WI38 (cell line): ENCODE measurements around the gene ITPKB.

Source experiments
- H3K4me3 ChIP-seq: 2 replicates; pipeline ENCODE4 v1.5.1; 2011; ENCODE audit warnings: low read depth, mild to moderate bottlenecking, control low read depth, low read length
- CTCF ChIP-seq: IDR thresholded peaks from 2 replicates; pipeline ENCODE4 v1.5.1; 2012; ENCODE audit warnings: low read depth, mild to moderate bottlenecking, control low read depth, low read length

The ITPKB gene

GRCh38 chr1:226666164-226666506 lies 72.9 kb downstream of the ITPKB start:
- TF ChIP-seq CTCF: no peak
- no peak overlapping the region for H3K4me3 ChIP-seq

- TF ChIP-seq CTCF: no peak
- no peak overlapping the region for H3K4me3 ChIP-seq
Measured at GRCh38 chr1:226665505-226666163, 73.4 kb downstream of the ITPKB start.

DNA sequence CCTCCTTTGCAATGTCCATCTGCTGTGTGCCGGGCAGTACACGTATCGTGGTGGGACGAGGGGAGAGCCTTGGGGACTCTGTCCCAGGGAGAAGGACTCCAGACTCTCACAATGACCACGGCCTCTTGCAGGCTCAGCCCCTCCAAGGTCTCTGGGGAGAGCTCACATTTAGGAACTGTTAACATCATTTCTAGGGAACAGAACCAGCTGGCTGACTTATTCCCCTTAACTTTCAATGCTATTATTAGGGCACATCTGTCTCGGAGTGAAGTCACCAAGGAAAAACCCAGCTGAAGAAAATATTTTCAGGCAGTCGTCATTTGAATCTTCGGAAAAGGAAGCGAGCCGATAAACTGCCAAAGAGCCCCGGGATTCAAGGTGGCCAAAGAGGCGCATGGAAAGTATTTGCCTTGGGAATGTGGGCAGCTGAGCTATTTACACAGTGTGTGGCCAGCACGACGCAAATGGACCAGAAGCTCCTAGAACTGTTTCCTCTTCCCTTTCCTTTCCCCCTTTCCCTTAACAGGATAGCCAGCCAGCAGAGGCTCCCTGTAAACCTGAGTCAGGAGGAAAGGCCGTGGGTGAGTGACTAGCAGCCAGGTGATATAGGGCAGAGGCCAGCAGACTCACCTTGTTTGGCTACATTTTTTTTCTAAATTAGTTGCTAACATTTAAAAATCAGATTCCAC lies 74.5 kb downstream of the ITPKB start:
- no peak overlapping the region for H3K4me3 ChIP-seq
- no peak for TF ChIP-seq CTCF

GRCh38 chr1:226663327-226663704 lies 75.8 kb downstream of the ITPKB start:
- H3K4me3 ChIP-seq: no peak overlapping the region
- TF ChIP-seq CTCF: no peak

GRCh38 chr1:226662642-226663326 lies 76.3 kb downstream of the ITPKB start:
- no peak overlapping the region for H3K4me3 ChIP-seq

GRCh38 chr1:226661965-226662364 lies 77.1 kb downstream of the ITPKB start:
- TF ChIP-seq CTCF: no peak
- H3K4me3 ChIP-seq: no peak overlapping the region

More at GRCh38 chr1:226662642-226663326, 76.3 kb downstream of the ITPKB start:
- TF ChIP-seq CTCF: no peak

DNA sequence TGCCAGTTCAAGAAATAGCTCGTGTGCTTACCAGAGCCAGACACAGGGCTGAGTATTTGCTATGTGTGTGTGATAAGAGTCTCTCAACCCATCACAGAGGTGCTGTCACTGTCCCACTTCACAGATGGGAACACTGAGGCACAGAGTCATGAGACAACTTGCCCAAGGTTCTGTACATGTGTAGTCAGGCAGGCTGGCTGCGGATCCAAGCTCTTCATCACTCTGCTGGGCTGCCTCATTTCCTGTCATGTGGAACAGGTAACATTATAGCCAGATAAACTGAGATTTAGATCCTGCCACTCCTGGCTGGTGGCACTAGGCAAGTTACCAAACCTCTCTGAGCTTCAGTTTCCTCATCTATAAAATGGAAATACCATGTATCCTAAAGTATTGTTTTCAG lies 77.8 kb downstream of the ITPKB start:
- TF ChIP-seq CTCF: no peak
- H3K4me3 ChIP-seq: no peak overlapping the region
